Measurements from ENCODE around the gene ZNF549.

DNA sequence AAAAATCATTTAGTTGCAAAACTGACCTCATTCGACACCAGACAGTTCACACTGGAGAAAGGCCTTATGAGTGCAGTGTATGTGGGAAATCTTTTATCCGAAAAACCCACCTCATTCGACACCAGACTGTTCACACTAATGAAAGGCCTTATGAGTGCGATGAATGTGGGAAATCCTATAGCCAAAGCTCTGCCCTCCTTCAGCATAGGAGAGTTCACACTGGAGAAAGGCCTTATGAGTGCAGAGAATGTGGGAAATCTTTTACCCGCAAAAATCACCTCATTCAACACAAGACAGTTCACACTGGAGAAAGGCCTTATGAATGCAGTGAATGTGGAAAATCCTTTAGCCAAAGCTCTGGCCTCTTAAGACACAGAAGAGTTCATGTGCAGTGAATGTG lies 79.8 kb downstream of the ZNF549 start:
- TF ChIP-seq, protein P1, sequence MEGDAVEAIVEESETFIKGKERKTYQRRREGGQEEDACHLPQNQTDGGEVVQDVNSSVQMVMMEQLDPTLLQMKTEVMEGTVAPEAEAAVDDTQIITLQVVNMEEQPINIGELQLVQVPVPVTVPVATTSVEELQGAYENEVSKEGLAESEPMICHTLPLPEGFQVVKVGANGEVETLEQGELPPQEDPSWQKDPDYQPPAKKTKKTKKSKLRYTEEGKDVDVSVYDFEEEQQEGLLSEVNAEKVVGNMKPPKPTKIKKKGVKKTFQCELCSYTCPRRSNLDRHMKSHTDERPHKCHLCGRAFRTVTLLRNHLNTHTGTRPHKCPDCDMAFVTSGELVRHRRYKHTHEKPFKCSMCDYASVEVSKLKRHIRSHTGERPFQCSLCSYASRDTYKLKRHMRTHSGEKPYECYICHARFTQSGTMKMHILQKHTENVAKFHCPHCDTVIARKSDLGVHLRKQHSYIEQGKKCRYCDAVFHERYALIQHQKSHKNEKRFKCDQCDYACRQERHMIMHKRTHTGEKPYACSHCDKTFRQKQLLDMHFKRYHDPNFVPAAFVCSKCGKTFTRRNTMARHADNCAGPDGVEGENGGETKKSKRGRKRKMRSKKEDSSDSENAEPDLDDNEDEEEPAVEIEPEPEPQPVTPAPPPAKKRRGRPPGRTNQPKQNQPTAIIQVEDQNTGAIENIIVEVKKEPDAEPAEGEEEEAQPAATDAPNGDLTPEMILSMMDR (IDR thresholded peaks at IDR 0.05 in 2 of 3, conservative IDR thresholded peaks at IDR 0.05 in 1 of 3; ENCODE audit: borderline replicate concordance in 1 of 3, insufficient read depth in 1 of 3, low read depth in 2 of 3, low read length in 2 of 3), result no peak
- TF ChIP-seq, protein P2, sequence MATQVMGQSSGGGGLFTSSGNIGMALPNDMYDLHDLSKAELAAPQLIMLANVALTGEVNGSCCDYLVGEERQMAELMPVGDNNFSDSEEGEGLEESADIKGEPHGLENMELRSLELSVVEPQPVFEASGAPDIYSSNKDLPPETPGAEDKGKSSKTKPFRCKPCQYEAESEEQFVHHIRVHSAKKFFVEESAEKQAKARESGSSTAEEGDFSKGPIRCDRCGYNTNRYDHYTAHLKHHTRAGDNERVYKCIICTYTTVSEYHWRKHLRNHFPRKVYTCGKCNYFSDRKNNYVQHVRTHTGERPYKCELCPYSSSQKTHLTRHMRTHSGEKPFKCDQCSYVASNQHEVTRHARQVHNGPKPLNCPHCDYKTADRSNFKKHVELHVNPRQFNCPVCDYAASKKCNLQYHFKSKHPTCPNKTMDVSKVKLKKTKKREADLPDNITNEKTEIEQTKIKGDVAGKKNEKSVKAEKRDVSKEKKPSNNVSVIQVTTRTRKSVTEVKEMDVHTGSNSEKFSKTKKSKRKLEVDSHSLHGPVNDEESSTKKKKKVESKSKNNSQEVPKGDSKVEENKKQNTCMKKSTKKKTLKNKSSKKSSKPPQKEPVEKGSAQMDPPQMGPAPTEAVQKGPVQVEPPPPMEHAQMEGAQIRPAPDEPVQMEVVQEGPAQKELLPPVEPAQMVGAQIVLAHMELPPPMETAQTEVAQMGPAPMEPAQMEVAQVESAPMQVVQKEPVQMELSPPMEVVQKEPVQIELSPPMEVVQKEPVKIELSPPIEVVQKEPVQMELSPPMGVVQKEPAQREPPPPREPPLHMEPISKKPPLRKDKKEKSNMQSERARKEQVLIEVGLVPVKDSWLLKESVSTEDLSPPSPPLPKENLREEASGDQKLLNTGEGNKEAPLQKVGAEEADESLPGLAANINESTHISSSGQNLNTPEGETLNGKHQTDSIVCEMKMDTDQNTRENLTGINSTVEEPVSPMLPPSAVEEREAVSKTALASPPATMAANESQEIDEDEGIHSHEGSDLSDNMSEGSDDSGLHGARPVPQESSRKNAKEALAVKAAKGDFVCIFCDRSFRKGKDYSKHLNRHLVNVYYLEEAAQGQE (IDR thresholded peaks at IDR 0.05; ENCODE audit: low read depth), result no peak
- no peak for TF ChIP-seq SRF (IDR thresholded peaks at IDR 0.05; ENCODE audit: low read depth)
- no peak for TF ChIP-seq EZH2phosphoT487 (IDR thresholded peaks at IDR 0.05; ENCODE audit: borderline replicate concordance)
